ENCODE data around the gene ZNF622.
"Not testable (repeated sequence)": the region's sequence is repeated elsewhere in the genome, so short reads cannot be mapped to it uniquely, and the experiment has no call there.

The ZNF622 gene

DNA sequence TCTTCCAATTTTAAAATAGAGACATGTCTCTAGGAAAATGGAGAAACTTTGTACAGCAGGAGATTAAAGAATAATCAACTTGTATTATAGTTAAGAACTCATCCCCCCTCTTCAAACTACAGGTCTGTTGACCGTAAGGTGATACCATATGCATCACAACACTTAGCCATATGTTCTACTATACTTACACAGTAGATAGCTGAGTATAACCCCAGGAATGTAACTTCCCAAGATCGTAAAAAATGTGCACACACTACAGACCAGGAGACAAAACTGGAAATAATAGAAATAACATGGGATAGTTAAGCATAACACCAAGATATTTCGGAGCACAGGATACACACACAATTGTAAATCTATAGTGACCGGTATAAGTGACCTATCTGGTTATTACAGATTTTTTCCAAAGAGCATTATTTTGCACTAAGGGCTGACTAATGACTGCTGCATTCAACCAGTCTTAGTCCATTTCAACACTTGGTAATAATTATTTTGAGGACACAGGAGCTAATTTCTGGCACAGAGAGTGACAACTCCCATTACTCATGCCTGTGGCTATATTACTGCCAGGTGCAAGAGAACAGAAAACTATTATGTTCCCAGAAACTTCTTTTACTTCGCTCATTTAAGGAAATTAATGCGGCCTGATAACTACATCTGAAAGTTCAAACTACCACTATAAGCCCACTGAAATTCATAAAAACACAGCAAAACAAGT, 15.4 kb upstream of the ZNF622 start:
- no peak for DNase-seq (ENCODE audit: low read depth)
- TF ChIP-seq, protein P1, sequence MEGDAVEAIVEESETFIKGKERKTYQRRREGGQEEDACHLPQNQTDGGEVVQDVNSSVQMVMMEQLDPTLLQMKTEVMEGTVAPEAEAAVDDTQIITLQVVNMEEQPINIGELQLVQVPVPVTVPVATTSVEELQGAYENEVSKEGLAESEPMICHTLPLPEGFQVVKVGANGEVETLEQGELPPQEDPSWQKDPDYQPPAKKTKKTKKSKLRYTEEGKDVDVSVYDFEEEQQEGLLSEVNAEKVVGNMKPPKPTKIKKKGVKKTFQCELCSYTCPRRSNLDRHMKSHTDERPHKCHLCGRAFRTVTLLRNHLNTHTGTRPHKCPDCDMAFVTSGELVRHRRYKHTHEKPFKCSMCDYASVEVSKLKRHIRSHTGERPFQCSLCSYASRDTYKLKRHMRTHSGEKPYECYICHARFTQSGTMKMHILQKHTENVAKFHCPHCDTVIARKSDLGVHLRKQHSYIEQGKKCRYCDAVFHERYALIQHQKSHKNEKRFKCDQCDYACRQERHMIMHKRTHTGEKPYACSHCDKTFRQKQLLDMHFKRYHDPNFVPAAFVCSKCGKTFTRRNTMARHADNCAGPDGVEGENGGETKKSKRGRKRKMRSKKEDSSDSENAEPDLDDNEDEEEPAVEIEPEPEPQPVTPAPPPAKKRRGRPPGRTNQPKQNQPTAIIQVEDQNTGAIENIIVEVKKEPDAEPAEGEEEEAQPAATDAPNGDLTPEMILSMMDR (IDR thresholded peaks at IDR 0.05; ENCODE audit: control insufficient read depth, extremely low read depth, insufficient read depth): no peak
- no peak overlapping the region for H3K4me3 ChIP-seq (ENCODE audit: low read depth, low read length)

DNA sequence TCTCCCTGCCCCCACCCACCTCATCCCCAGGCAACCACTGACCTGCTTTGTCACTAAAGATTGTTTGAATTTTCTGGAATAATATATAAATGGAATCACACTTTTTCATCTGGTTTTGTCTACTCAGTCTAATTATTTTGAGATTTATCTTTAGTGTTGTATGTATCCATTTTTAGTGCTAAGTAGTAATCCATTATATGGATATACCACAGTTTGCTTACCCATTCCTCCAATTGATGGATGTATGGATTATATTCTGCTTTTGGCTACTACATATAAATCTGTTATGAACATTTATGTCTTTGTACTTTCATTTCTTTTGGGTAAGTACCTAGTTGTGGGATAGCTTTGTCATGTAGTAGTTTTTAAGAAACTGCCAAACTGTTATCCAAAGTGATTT, 14.5 kb upstream of the ZNF622 start:
- H3K4me3 ChIP-seq (ENCODE audit: low read depth, low read length): no peak overlapping the region
- DNase-seq (ENCODE audit: low read depth): no peak
- TF ChIP-seq, protein P1 (IDR thresholded peaks at IDR 0.05; ENCODE audit: control insufficient read depth, extremely low read depth, insufficient read depth): no peak

DNA sequence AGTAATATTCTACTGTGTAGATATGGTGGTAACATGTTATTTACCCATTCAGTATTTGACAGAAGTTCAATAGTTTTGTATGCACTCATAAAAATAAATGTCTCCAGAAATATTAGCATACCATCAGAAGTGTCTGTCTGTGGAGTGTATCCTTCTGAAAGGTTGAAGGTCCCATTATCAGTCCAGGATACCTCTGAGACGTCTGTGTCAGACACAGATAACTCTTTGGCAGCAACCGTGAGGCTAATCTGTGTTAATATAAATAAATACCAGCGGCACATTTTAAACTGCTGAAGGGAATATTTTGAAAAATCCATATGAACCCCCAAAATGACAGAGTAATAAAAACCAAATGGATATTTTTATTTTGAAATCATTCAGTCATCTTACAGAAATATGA, 11.9 kb upstream of the ZNF622 start:
- TF ChIP-seq, protein P1 (IDR thresholded peaks at IDR 0.05; ENCODE audit: control insufficient read depth, extremely low read depth, insufficient read depth): no peak
- DNase-seq (ENCODE audit: low read depth): no peak
- no peak overlapping the region for H3K4me3 ChIP-seq (ENCODE audit: low read depth, low read length)

DNA sequence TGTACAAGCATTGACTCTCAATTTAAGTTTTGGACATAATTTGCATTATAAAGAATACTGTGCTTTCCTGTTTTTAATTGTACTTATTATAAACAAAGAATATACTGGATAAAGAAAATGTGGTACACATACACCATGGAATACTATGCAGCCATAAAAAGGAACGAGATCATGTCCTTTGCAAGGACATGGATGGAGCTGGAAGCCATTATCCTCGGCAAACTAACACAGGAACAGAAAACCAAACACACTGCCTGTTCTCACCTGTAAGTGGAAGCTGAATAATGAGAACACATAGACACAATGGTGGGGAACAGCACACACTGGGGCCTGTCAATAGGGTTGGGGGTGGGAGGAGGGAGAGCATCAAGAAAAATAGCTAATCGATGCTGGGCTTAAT, 10.8 kb upstream of the ZNF622 start:
- not testable (repeated sequence) for DNase-seq (ENCODE audit: low read depth); H3K4me3 ChIP-seq (ENCODE audit: low read depth, low read length)

DNA sequence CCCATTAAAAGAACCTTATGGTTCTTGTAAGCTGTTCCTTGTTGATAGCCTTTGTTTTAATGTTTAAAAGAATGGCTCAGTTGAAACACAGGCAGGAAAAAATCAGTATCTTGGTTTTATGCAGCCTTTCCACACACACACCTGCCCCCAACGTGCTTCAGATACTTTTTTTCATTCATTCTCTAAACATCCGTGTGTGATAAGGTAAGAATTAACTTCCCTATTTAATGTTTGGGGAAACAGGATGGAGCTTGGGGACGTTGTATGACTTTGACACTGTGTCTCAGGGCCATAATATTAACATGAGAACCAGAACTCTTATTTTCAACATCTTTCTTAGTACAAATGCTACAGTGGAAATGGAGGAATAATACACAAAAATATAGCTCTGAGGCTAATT, 5.8 kb upstream of the ZNF622 start:
- TF ChIP-seq, protein P1 (IDR thresholded peaks at IDR 0.05; ENCODE audit: control insufficient read depth, extremely low read depth, insufficient read depth): no peak
- no peak overlapping the region for H3K4me3 ChIP-seq (ENCODE audit: low read depth, low read length)
- DNase-seq (ENCODE audit: low read depth): no peak

DNA sequence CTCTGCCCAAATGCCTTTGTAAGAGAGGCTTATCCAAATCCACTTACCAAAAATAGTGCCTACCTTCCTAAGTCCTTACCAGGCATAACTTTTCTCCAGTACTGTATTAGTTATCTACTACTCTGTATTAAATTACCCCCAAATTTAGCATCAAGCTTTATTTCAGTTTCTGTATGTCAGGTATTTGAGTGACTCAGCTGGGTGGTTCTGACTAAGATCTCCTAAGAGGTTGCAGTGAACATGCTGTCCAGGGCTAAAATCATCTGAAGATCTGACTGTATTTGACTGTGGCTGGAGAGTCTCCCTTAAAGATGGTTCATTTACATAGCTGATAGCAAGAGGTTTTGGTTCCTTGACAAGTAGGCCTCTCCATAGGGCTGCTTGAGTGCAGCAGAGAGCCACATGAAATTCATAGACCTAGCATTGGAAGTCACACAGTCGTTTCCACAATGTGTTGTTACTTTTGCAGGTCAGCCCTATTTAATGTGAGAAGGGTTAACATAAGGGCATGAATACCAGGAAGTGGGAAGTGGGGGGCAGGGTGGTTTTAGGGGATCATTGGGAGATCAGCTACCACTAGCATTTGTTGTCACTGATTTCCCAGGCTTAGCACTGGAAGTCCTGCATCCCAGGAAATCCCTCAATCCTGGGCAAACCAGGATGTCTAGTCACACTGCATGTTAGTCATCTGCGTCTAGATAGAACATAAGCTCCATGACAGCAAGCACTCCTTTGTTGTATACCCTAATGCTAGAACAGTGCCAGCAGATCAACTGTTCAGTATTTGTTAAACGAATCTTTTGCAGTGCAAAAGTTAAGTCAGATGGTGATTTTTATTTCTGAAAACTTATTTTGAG, 2.0 kb upstream of the ZNF622 start:
- no peak overlapping the region for H3K4me3 ChIP-seq (ENCODE audit: low read depth, low read length)

More for the DNA sequence above, 2.0 kb upstream of the ZNF622 start:
- TF ChIP-seq, protein P1 (IDR thresholded peaks at IDR 0.05; ENCODE audit: control insufficient read depth, extremely low read depth, insufficient read depth): no peak
- no peak for DNase-seq (ENCODE audit: low read depth)
